CD4-positive, alpha-beta T cell treated with Interleukin-15 for 4 hours (primary cell): ENCODE data around the gene C7orf57.

Source experiments
- DNase-seq: peaks from one replicate; pipeline ENCODE4 v3.0.0-alpha.2; 2020; ENCODE audit warnings: low spot score

C7orf57 gene

GRCh38 chr7:48035967-48036478 is 680 bp downstream of the C7orf57 start:
- DNase-seq = peak; percentile 4

- no peak for DNase-seq
These were observed 3.6 kb downstream of the C7orf57 start for GRCh38 chr7:48038815-48039506.

- no peak for DNase-seq
These were observed 5.8 kb downstream of the C7orf57 start for GRCh38 chr7:48040944-48041652.

- peak; percentile 14 for DNase-seq
These were observed 6.3 kb downstream of the C7orf57 start for GRCh38 chr7:48041653-48041970.

- no peak for DNase-seq
These were observed 6.9 kb downstream of the C7orf57 start for GRCh38 chr7:48042216-48042615.

- no peak for DNase-seq
These were observed 7.3 kb downstream of the C7orf57 start for GRCh38 chr7:48042636-48043035.

- DNase-seq = no peak
These were observed 9.9 kb downstream of the C7orf57 start for GRCh38 chr7:48045195-48045765.

- DNase-seq = peak; percentile 29
These were observed 11.1 kb downstream of the C7orf57 start for GRCh38 chr7:48046458-48046857.

- no peak for DNase-seq
These were observed 12.8 kb downstream of the C7orf57 start for GRCh38 chr7:48048113-48048512.

- peak; percentile 8 for DNase-seq
These were observed 14.5 kb downstream of the C7orf57 start for GRCh38 chr7:48049850-48050249.

- DNase-seq = peak; percentile 12
These were observed 17.4 kb downstream of the C7orf57 start for GRCh38 chr7:48052748-48053147.

- no peak for DNase-seq
These were observed 18.4 kb downstream of the C7orf57 start for GRCh38 chr7:48053736-48054135.

GRCh38 chr7:48058990-48059389 is 23.6 kb downstream of the C7orf57 start:
- DNase-seq = no peak

GRCh38 chr7:48059706-48060105 is 24.4 kb downstream of the C7orf57 start:
- DNase-seq = no peak

GRCh38 chr7:48063985-48064384 is 28.6 kb downstream of the C7orf57 start:
- DNase-seq = no peak

- no peak for DNase-seq
These were observed 32.1 kb downstream of the C7orf57 start for GRCh38 chr7:48067475-48067874.

GRCh38 chr7:48074204-48074654 is 38.9 kb downstream of the C7orf57 start:
- DNase-seq = no peak

- no peak for DNase-seq
These were observed 42.1 kb downstream of the C7orf57 start for GRCh38 chr7:48077423-48077822.

GRCh38 chr7:48078470-48078869 is 43.1 kb downstream of the C7orf57 start:
- no peak for DNase-seq

- DNase-seq = peak; percentile 19
These were observed 47.0 kb downstream of the C7orf57 start for GRCh38 chr7:48082378-48082777.

- peak; percentile 42 for DNase-seq
These were observed 47.9 kb downstream of the C7orf57 start for GRCh38 chr7:48083114-48083830.

GRCh38 chr7:48084727-48085432 is 49.5 kb downstream of the C7orf57 start:
- DNase-seq = peak; percentile 90
